Esophagus squamous epithelium (tissue), 4 donors: ENCODE measurements around the gene PODXL.

Source experiments
- POLR2A ChIP-seq, 4 donors: fragments of 450-650 bp; IDR thresholded peaks; one replicate each; pipeline ENCODE4 v1.6.1; 2017; ENCODE audit warnings: antibody characterized with exemption in 4 of 4, mild to moderate bottlenecking in 4 of 4, moderate library complexity in 3 of 4
- TF ChIP-seq, protein P1 (sequence below), 6 experiments: fragments of 450-650 bp in 4 of 6; fragments of 200-600 bp in 2 of 6; sonication (generic) in 2 of 6; IDR thresholded peaks; one replicate each; pipeline ENCODE4 v1.5.1; 2016 to 2019; ENCODE audit warnings: antibody characterized with exemption in 6 of 6, mild to moderate bottlenecking in 4 of 6, moderate library complexity in 4 of 6

DNA sequence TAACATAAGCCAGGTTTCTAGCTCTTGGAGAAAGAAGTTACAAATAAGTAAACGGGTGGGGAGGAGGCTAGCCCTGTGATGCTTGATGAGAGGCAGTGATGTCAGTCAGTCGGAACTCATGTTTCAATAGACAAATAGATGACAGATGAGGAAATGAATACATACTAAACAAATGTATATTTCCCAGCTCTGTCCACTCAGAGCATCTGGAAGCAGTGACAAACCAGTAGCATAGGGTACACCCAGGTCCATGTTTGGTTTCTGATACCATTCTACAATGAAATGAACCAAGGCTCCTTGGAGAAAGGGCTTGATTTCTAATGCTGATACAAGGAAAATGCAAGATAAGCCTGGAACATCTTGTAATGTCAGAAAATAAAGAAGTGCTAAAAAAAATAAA lies 30.6 kb downstream of the PODXL start:
- no peak for TF ChIP-seq POLR2A (IDR thresholded peaks at IDR 0.05)
- TF ChIP-seq, protein P1, sequence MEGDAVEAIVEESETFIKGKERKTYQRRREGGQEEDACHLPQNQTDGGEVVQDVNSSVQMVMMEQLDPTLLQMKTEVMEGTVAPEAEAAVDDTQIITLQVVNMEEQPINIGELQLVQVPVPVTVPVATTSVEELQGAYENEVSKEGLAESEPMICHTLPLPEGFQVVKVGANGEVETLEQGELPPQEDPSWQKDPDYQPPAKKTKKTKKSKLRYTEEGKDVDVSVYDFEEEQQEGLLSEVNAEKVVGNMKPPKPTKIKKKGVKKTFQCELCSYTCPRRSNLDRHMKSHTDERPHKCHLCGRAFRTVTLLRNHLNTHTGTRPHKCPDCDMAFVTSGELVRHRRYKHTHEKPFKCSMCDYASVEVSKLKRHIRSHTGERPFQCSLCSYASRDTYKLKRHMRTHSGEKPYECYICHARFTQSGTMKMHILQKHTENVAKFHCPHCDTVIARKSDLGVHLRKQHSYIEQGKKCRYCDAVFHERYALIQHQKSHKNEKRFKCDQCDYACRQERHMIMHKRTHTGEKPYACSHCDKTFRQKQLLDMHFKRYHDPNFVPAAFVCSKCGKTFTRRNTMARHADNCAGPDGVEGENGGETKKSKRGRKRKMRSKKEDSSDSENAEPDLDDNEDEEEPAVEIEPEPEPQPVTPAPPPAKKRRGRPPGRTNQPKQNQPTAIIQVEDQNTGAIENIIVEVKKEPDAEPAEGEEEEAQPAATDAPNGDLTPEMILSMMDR (IDR thresholded peaks at IDR 0.05) = no peak
